GM19328 (cell line): Measurements from ENCODE around the gene POU6F1.

ENCODE experiments used
- ATAC-seq: cut with Tn5 transposase; IDR thresholded peaks from one replicate; pipeline ENCODE4 v1.9.1; 2021; ENCODE audit warnings: mild to moderate bottlenecking, moderate library complexity; ENCODE audit not compliant: unreplicated experiment

The POU6F1 gene

GRCh38 chr12:51171884-51172514 is 45.9 kb downstream of the POU6F1 start:
- ATAC-seq = no peak

- no peak for ATAC-seq
These were observed 54.1 kb downstream of the POU6F1 start for GRCh38 chr12:51163795-51164194.

- ATAC-seq = no peak
These were observed 55.6 kb downstream of the POU6F1 start for GRCh38 chr12:51162217-51162616.

DNA sequence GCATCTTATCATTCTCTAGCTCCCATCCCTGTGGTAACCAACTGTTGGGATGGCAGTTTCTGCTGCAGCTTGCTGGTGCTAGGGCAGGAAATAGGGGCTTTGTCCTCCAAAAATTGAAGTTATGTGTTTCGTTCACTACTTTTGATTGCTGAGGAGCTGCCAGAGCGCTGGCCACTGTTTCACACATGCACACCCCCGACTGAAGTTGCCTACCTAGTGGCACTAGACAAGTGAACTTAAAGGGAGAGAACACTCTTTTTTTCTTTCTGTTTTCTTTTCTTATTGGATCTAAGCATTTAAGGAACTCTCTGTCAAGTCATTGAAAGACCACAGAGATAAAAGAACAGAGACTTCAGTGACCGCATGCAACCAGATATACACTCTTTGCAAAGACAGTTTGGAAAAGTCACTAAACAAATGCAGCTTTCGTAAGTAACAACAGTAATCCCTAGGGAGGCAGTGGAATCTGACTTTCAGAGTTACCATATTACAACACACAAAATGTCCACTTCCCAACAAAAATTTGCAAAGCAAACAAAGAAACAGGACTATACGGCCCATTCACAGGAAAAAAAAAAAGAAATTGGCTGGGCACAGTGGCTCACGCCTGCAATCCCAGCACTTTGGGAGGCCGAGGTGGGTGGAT is 56.9 kb downstream of the POU6F1 start:
- no peak for ATAC-seq

DNA sequence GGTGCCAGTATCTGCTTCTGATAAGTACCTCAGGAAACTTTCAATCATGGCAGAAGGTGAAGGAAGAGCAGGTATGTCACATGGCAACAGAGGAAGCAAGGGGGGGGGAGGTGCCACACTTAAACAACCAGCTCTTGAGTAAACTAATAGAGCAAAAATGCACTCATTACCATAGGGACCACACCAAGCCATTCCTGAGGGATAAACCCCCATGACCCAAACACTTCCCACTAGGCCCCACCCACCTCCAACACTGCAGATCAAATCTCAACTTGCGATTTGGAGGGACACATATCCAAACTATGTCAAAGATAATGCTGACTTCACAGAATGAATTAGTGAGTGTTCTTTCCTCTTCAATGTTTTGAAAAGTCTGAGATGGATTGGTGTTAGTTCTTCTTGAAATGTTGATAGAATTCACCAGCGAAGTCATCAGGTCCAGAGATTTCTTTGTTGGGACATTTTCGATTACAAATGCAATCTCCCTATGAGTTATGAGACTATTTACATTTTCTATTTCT is 61.6 kb downstream of the POU6F1 start:
- ATAC-seq = no peak

DNA sequence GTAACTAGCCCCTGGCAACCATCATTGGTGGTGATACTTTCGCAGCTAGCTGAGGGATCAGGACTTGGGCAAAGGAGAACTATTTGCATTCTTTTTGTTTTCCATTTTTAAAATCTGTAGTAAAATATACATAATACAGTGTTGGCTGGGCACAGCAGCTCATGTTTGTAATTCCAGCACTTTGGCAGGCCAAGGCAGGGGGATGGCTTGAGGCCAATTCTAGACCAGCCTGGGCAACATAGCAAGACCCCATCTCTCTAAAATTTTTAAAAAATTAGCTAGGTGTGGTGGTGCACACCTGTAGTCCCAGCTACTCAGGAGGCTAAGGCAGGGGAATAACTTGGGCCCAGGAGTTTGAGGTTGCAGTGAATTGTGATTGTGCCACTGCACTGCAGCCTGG is 64.9 kb downstream of the POU6F1 start:
- no peak for ATAC-seq

DNA sequence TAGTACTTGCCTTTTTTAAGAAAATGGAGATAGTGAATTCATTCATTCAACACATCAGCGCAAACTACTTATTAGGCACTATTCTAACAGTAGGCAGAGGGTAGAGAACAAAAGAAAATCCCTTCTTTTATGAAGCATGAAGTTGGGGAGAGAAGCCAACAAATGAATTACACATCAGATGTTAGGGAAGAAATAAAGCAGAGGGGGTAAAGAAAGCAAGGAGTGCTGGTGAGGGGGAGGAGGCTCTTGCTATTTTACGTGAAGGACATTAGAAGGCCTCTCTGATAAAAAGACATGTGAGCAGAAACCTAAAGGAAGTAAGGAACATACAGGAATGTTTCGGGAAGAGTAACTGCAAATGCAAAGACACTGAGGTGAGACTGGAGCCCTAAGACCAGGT is 67.1 kb downstream of the POU6F1 start:
- ATAC-seq = no peak

DNA sequence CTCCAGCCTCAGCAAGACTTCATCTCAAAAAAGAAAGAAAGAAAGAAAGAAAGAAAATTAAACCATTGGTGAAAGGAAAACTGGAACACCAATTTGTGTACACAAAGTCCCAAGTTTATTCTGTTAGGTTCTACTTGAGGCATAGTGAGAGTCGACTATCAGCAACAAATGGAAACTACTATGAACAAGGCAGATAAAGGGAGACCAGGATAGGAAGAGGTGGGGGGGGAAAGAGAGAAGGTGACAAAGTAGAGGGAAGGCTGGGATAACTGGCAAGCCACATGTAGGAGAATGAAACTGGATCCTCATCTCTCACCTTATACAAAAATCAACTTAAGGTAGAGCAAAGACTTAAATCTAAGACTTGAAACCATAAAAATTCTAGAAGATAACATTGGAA is 70.6 kb downstream of the POU6F1 start:
- no peak for ATAC-seq

- ATAC-seq = no peak
These were observed 78.5 kb downstream of the POU6F1 start for GRCh38 chr12:51139292-51139844.
